ENCODE measurements around the gene BOLL.

BOLL gene

DNA sequence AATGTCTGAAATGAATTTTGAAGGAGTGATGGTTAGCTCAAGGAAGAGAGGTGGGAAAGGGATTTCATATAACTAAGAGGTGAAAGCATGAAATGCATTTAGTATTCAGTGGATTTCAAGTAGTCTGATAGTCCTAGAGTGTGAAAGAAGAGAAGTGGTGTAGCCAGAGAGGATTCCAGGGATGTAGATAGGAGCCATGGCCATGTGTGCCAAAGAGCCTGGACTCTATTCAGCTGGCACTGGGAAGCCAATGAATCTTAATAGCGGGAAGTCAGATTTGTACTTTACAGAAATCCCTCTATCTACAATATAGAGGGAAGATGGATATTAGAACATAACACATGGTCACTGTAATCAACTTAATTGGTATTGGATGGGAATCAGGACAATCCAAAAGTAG lies 8.3 kb upstream of the BOLL start:
- no peaks in the 10 kb centered on the region for H3K36me3 ChIP-seq (ENCODE audit: insufficient read depth)
- no peaks in the 10 kb centered on the region for H3K27me3 ChIP-seq (ENCODE audit: insufficient read depth, low read depth)
- H3K9ac ChIP-seq = no peak overlapping the region
- no peaks in the 10 kb centered on the region for H3K79me2 ChIP-seq (ENCODE audit: insufficient read depth, low read depth)
- no peak overlapping the region for H3K27ac ChIP-seq
- H3K4me3 ChIP-seq (IDR thresholded peaks at IDR 0.05; ENCODE audit: insufficient read depth, low read depth, low read length) = no peak overlapping the region
- no peaks in the 10 kb centered on the region for H4K20me1 ChIP-seq (ENCODE audit: insufficient read depth)
- H3K4me1 ChIP-seq (ENCODE audit: low read depth, poor library complexity, severe bottlenecking) = no peaks in the 10 kb centered on the region
- TF ChIP-seq, protein P1, sequence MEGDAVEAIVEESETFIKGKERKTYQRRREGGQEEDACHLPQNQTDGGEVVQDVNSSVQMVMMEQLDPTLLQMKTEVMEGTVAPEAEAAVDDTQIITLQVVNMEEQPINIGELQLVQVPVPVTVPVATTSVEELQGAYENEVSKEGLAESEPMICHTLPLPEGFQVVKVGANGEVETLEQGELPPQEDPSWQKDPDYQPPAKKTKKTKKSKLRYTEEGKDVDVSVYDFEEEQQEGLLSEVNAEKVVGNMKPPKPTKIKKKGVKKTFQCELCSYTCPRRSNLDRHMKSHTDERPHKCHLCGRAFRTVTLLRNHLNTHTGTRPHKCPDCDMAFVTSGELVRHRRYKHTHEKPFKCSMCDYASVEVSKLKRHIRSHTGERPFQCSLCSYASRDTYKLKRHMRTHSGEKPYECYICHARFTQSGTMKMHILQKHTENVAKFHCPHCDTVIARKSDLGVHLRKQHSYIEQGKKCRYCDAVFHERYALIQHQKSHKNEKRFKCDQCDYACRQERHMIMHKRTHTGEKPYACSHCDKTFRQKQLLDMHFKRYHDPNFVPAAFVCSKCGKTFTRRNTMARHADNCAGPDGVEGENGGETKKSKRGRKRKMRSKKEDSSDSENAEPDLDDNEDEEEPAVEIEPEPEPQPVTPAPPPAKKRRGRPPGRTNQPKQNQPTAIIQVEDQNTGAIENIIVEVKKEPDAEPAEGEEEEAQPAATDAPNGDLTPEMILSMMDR (conservative IDR thresholded peaks at IDR 0.05; ENCODE audit: low read depth, low read length) = no peak
- no peak overlapping the region for H3K4me2 ChIP-seq
- no peak overlapping the region for H2AFZ ChIP-seq (ENCODE audit: low read depth)

DNA sequence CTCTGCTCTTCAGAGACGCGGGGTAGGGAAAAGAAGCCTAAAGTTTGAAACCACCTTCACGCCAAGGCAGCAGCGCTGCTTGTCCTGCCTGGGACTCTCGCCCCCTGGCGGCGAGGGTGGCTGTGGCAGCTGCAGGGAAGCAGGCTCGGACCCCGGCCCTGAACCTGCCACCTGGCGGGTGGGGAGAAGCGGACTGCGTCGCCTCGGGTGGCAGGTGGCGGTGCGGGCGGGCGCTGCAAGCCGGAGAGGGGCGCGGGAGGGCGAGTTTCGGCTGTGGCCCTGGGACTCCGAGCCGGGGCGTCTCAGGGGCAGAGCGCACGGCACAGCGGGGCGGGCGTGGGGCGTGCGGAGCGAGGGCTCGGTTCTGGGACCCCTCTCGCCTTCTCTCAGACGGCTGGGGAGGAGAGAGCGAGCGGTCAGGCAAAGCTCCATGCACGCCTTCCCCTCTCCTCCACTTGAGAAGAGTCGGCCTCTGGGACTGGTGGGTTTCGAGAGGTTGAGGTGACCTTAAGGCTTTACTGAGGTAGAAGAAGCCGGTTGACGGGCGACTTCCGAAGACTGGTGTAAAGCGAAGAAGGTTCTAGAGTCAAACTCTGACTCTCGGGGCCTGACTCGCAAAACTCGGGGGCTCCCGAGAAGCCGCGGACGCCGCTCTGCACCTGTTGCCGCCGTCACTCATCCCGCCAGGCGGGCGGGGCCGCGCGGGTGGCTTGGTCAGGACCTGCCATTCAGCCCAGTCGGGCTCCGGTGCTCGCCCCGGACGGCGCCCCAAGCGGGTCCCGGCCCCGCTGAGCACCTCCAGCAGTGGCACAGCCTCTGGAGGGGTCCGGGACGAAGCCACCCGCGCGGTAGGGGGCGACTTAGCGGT lies 1.1 kb upstream of the BOLL start:
- peak overlapping the region; percentile 58 for H3K4me3 ChIP-seq (IDR thresholded peaks at IDR 0.05; ENCODE audit: insufficient read depth, low read depth, low read length)
- H3K36me3 ChIP-seq (ENCODE audit: insufficient read depth) = no peaks in the 10 kb centered on the region
- no peaks in the 10 kb centered on the region for H3K27me3 ChIP-seq (ENCODE audit: insufficient read depth, low read depth)
- no peaks in the 10 kb centered on the region for H3K79me2 ChIP-seq (ENCODE audit: insufficient read depth, low read depth)
- H2AFZ ChIP-seq (ENCODE audit: low read depth) = peak overlapping the region; percentile 86
- peak overlapping the region; percentile 48 for H3K4me2 ChIP-seq
- H3K4me1 ChIP-seq (ENCODE audit: low read depth, poor library complexity, severe bottlenecking) = peaks cover 3% of the 10 kb centered on the region
- TF ChIP-seq, protein P1 (conservative IDR thresholded peaks at IDR 0.05; ENCODE audit: low read depth, low read length) = peak; percentile 57
- no peak overlapping the region for H3K27ac ChIP-seq
- H4K20me1 ChIP-seq (ENCODE audit: insufficient read depth) = no peaks in the 10 kb centered on the region; the same call in 1 of the 2 replicates
- H3K9ac ChIP-seq = peak overlapping the region; percentile 60; the same call in 1 of the 2 replicates

DNA sequence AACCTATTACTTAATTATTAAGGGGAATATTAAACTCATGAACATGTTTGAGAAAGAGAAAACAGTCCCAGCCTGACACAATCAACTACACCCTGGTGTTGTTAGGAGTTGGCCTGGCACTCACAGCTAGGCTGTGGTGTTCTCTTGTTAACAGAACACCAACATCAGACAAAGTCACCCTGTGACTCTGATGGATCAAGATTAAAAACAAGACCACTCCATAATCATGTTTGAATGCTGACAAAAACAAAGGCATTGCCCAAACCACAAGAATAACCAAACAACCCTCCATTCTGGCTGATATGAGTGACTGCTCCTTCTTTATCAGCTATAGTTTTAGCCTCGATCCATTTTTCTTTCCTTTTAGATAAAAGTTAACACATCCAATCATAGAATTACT lies 3.0 kb downstream of the BOLL start:
- TF ChIP-seq, protein P1 (conservative IDR thresholded peaks at IDR 0.05; ENCODE audit: low read depth, low read length) = no peak
- H3K27ac ChIP-seq = no peak overlapping the region
- no peak overlapping the region for H3K4me3 ChIP-seq (IDR thresholded peaks at IDR 0.05; ENCODE audit: insufficient read depth, low read depth, low read length)
- H2AFZ ChIP-seq (ENCODE audit: low read depth) = no peak overlapping the region
- no peaks in the 10 kb centered on the region for H3K27me3 ChIP-seq (ENCODE audit: insufficient read depth, low read depth)
- no peak overlapping the region for H3K4me2 ChIP-seq
- H3K36me3 ChIP-seq (ENCODE audit: insufficient read depth) = no peaks in the 10 kb centered on the region
- H3K79me2 ChIP-seq (ENCODE audit: insufficient read depth, low read depth) = no peaks in the 10 kb centered on the region
- H3K9ac ChIP-seq = no peak overlapping the region
- peaks cover 3% of the 10 kb centered on the region for H3K4me1 ChIP-seq (ENCODE audit: low read depth, poor library complexity, severe bottlenecking)
- H4K20me1 ChIP-seq (ENCODE audit: insufficient read depth) = no peaks in the 10 kb centered on the region

DNA sequence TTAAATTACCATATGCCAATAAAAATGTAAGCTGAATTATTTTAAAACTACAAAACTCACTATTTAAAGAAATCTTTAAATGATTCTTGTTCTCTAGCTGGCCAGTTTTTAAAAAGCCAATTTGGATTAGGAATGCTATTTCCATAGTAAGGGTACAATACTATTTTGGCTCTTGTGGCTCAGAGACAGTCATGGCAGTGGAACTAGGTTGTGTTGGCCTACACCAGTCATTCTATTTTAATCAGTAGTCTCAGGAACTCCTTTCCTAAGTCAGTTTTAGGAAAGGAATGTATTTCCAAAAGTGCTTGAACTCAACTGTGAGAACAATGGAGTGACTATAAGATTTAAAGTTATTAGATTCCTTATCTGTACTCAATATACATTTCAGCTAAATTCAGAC lies 5.9 kb downstream of the BOLL start:
- TF ChIP-seq, protein P1 (conservative IDR thresholded peaks at IDR 0.05; ENCODE audit: low read depth, low read length) = no peak
- H3K79me2 ChIP-seq (ENCODE audit: insufficient read depth, low read depth) = no peaks in the 10 kb centered on the region
- H3K4me2 ChIP-seq = no peak overlapping the region

More for the DNA sequence above, 5.9 kb downstream of the BOLL start:
- Histone ChIP-seq H2AFZ (ENCODE audit: low read depth) (no peak overlapping the region), H3K9ac (no peak overlapping the region), H3K4me1 (ENCODE audit: low read depth, poor library complexity, severe bottlenecking) (no peaks in the 10 kb centered on the region), H3K36me3 (ENCODE audit: insufficient read depth) (no peaks in the 10 kb centered on the region), H3K27me3 (ENCODE audit: insufficient read depth, low read depth) (no peaks in the 10 kb centered on the region), H4K20me1 (ENCODE audit: insufficient read depth) (no peaks in the 10 kb centered on the region), H3K4me3 (IDR thresholded peaks at IDR 0.05; ENCODE audit: insufficient read depth, low read depth, low read length) (no peak overlapping the region), H3K27ac (no peak overlapping the region)

All from KMS-11 (cell line).